ENCODE measurements around the gene CSNK1G1. TPM values are rescaled to one million over a fixed set of nuclear protein-coding genes. Genes with fewer than 3 reads are reported as not detected.
"Not testable (repeated sequence)": the region's sequence is repeated elsewhere in the genome, so short reads cannot be mapped to it uniquely, and the experiment has no call there.

Gene CSNK1G1
- total RNA-seq, 1 donor from 2014 or later: 28.5 TPM

GRCh38 chr15:64235552-64235951 is 120.4 kb downstream of the CSNK1G1 start:
- Mint-ChIP-seq H3K27ac (no peak overlapping the region), H3K27me3 (no peaks in the 10 kb centered on the region), H3K4me1 (peaks cover 21% of the 10 kb centered on the region), H3K9me3 (no peaks in the 10 kb centered on the region), H3K4me3 (no peak overlapping the region), H3K36me3 (ENCODE audit: low read depth) (peaks cover 12% of the 10 kb centered on the region)
- intact Hi-C loops (cut with micrococcal nuclease): no loop called here
- no peak for DNase-seq

- DNase-seq: no peak
- H3K4me3 Mint-ChIP-seq: no peak overlapping the region
- no peaks in the 10 kb centered on the region for H3K27me3 Mint-ChIP-seq
- peaks cover 5% of the 10 kb centered on the region for H3K36me3 Mint-ChIP-seq (ENCODE audit: low read depth)
- intact Hi-C loops (cut with micrococcal nuclease): no loop called here
- no peak overlapping the region for H3K27ac Mint-ChIP-seq
- H3K9me3 Mint-ChIP-seq: no peaks in the 10 kb centered on the region
- H3K4me1 Mint-ChIP-seq: peaks cover 12% of the 10 kb centered on the region
Observed at GRCh38 chr15:64233299-64233698, 122.7 kb downstream of the CSNK1G1 start.

- intact Hi-C loops (cut with micrococcal nuclease): no loop called here
- no peak overlapping the region for H3K4me3 Mint-ChIP-seq
- no peaks in the 10 kb centered on the region for H3K9me3 Mint-ChIP-seq
- H3K27ac Mint-ChIP-seq: no peak overlapping the region
- peaks cover 10% of the 10 kb centered on the region for H3K36me3 Mint-ChIP-seq (ENCODE audit: low read depth)
- DNase-seq: no peak
- peaks cover 12% of the 10 kb centered on the region for H3K4me1 Mint-ChIP-seq
- H3K27me3 Mint-ChIP-seq: no peaks in the 10 kb centered on the region
Observed at GRCh38 chr15:64232400-64232799, 123.6 kb downstream of the CSNK1G1 start.

DNA sequence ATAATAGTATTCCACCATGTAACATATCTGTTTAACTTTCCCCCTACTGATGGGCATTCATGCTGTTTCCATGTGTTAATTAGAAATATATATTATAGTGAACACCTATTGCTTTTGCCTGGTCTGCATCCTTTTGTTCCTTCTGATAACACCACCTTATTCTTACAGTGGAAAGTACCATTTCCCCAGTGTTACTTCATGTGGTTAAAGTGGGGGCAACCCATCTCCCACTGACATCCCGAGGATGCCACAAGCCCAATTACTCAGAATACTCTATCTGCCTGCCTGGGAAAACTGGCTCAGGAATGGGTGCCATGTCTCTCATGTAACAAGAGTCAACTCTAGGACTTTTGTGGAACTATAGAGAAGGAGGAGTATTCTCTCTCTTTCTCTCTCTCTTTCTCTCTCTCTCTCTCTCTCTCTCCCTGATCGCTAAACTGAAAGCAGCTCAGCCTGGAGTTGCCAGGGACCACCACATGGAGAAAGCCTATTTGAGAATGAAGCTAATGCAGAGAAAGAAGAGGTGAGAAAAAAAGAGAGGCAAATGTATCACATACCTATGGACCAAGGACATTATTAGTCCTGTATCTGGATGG is 126.7 kb downstream of the CSNK1G1 start:
- peaks cover 4% of the 10 kb centered on the region for H3K4me1 Mint-ChIP-seq
- H3K27ac Mint-ChIP-seq: no peak overlapping the region
- intact Hi-C loops (cut with micrococcal nuclease): loop anchor here (10.0 kb wide), 1 partner anchor 46 kb away; no protein-coding TSS in a partner anchor
- peaks cover 20% of the 10 kb centered on the region for H3K36me3 Mint-ChIP-seq (ENCODE audit: low read depth)
- no peak for DNase-seq
- H3K27me3 Mint-ChIP-seq: no peaks in the 10 kb centered on the region
- no peak overlapping the region for H3K4me3 Mint-ChIP-seq
- H3K9me3 Mint-ChIP-seq: no peaks in the 10 kb centered on the region

- Mint-ChIP-seq H3K4me1 (peaks cover 18% of the 10 kb centered on the region), H3K4me3 (no peak overlapping the region), H3K9me3 (peaks cover 6% of the 10 kb centered on the region), H3K27me3 (no peaks in the 10 kb centered on the region), H3K36me3 (ENCODE audit: low read depth) (peaks cover 27% of the 10 kb centered on the region), H3K27ac (no peak overlapping the region)
- intact Hi-C loops (cut with micrococcal nuclease): loop anchor here (10.0 kb wide), 1 partner anchor 49 kb away; no protein-coding TSS in a partner anchor
- DNase-seq: no peak
Observed at GRCh38 chr15:64225804-64226203, 130.2 kb downstream of the CSNK1G1 start.

GRCh38 chr15:64224511-64224910 is 131.5 kb downstream of the CSNK1G1 start:
- H3K27me3 Mint-ChIP-seq: no peaks in the 10 kb centered on the region
- no peak overlapping the region for H3K27ac Mint-ChIP-seq
- H3K4me1 Mint-ChIP-seq: peaks cover 18% of the 10 kb centered on the region
- intact Hi-C loops (cut with micrococcal nuclease): loop anchor here (10.0 kb wide), 1 partner anchor 50 kb away; no protein-coding TSS in a partner anchor
- no peak overlapping the region for H3K4me3 Mint-ChIP-seq
- DNase-seq: no peak
- H3K36me3 Mint-ChIP-seq (ENCODE audit: low read depth): peaks cover 29% of the 10 kb centered on the region
- peaks cover 6% of the 10 kb centered on the region for H3K9me3 Mint-ChIP-seq

GRCh38 chr15:64223882-64224281 is 132.1 kb downstream of the CSNK1G1 start:
- H3K4me3 Mint-ChIP-seq: no peak overlapping the region
- H3K4me1 Mint-ChIP-seq: peaks cover 13% of the 10 kb centered on the region
- H3K9me3 Mint-ChIP-seq: peaks cover 6% of the 10 kb centered on the region
- intact Hi-C loops (cut with micrococcal nuclease): loop anchor here (2.0 to 10.0 kb wide), 2 partner anchors 23 to 51 kb away; no protein-coding TSS in a partner anchor
- peaks cover 29% of the 10 kb centered on the region for H3K36me3 Mint-ChIP-seq (ENCODE audit: low read depth)
- H3K27ac Mint-ChIP-seq: no peak overlapping the region
- no peak for DNase-seq
- H3K27me3 Mint-ChIP-seq: no peaks in the 10 kb centered on the region

DNA sequence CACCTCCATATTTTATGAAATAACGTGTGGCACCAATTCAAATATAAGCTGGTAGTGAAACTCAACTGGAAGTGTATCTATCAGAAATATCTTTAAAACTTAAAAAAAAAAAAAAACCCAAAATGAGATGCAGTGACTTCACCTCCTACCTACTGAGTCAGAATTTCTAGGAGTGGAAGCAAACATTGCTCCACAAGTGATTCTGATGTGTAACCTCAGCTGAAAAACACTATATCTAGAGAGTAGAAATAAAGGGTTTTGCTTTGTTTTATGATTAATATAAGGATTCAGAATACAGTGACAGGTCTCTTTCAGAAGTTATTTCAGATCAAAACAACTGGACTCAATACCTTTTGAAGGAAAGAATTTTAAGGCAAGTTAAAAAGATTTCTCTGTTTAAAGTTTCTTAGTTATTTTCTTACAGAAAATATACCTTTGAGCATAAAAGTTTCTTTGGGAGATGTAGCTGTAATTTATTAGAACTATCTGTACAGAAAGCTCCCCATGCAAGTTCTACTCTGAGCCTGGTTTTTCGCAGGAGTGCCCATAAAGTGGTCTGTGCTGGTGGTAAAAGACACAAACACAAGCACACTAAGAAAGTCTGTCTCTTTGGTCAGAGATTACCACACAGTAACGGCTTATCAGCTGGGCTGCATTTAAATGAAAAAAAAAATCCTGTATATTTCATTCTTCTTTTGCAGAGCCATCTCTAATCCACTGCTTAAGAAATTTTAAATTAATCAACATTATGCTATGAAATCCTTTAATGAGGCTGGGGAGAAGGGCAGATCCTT is 133.2 kb downstream of the CSNK1G1 start:
- Mint-ChIP-seq H3K4me1 (peaks cover 13% of the 10 kb centered on the region), H3K27ac (no peak overlapping the region), H3K4me3 (no peak overlapping the region), H3K9me3 (peaks cover 6% of the 10 kb centered on the region), H3K36me3 (ENCODE audit: low read depth) (peaks cover 24% of the 10 kb centered on the region), H3K27me3 (no peaks in the 10 kb centered on the region)
- intact Hi-C loops (cut with micrococcal nuclease): loop anchor here (2.0 to 10.0 kb wide), 2 partner anchors 24 to 52 kb away; no protein-coding TSS in a partner anchor
- DNase-seq: no peak

- Mint-ChIP-seq H3K36me3 (ENCODE audit: low read depth) (peaks cover 19% of the 10 kb centered on the region), H3K4me1 (peaks cover 16% of the 10 kb centered on the region)
- intact Hi-C loops (cut with micrococcal nuclease): loop anchor here (2.0 to 10.0 kb wide), 2 partner anchors 25 to 53 kb away; no protein-coding TSS in a partner anchor
- H3K9me3 Mint-ChIP-seq, H3K27me3 Mint-ChIP-seq, H3K4me3 Mint-ChIP-seq, DNase-seq, H3K27ac Mint-ChIP-seq: not testable (repeated sequence)
Observed at GRCh38 chr15:64221911-64222310, 134.1 kb downstream of the CSNK1G1 start.

GRCh38 chr15:64217429-64217750 is 138.6 kb downstream of the CSNK1G1 start:
- H3K27me3 Mint-ChIP-seq; H3K9me3 Mint-ChIP-seq; intact Hi-C loops (cut with micrococcal nuclease); H3K27ac Mint-ChIP-seq; H3K4me1 Mint-ChIP-seq; H3K4me3 Mint-ChIP-seq; DNase-seq: not testable (repeated sequence)
- peaks cover 22% of the 10 kb centered on the region for H3K36me3 Mint-ChIP-seq (ENCODE audit: low read depth)

DNA sequence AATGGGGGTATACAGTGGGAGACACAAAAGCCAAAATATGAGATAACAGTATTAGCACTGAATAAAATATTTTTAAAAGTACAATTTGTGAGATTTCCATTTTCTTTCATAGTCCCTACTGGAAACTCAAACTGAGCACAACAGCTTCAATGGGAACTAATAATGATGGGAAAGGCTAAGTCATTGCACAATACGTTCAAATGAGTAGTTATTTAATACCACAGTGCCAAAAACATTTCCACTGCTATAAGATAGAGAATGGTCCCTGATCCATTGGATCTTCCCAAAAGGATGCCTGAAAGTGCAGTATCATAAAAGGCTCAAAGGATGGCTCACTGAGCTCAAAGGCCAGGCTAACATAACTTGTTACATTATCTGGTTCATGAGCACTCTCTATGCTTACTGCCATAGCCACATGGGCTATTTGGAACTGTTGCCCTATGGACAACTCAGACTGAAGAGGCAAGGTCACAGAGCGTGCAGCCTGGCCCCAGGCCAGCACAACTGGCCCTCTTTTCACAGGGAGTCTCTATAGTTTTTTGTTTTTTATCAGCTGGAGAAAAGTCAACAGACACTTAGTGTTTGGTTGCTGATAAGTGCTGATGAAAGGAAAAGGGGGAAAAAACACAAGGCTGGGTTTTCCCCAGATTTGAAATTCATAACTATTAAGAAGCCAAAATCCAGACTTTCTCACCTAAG is 139.1 kb downstream of the CSNK1G1 start:
- intact Hi-C loops (cut with micrococcal nuclease): no loop called here
- DNase-seq: no peak
- peaks cover 8% of the 10 kb centered on the region for H3K4me1 Mint-ChIP-seq

DNA sequence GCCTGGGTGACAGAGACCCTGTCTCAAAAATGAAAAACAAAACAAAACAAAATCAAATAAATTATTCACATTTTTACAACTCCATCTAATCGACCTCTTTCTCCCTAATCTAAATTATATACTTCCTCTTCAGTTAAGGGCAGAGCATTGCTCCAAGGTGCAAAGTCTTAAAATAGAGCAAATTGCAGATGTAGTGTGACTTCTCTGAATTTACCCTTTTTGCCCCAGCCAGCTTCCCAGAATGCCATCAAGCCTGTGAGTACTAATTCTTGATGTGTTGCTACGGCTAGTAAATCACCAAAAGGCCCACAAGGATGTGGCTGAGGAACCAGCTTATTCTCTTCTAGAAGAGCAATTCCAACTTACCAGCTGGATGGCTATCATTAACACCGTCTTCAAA is 139.8 kb downstream of the CSNK1G1 start:
- peaks cover 3% of the 10 kb centered on the region for H3K4me1 Mint-ChIP-seq
- H3K27me3 Mint-ChIP-seq: no peaks in the 10 kb centered on the region
- H3K36me3 Mint-ChIP-seq (ENCODE audit: low read depth): peaks cover 16% of the 10 kb centered on the region
- intact Hi-C loops (cut with micrococcal nuclease): no loop called here
- no peak for DNase-seq
- H3K27ac Mint-ChIP-seq: no peak overlapping the region
- no peaks in the 10 kb centered on the region for H3K9me3 Mint-ChIP-seq
- no peak overlapping the region for H3K4me3 Mint-ChIP-seq

More for the DNA sequence above, 139.1 kb downstream of the CSNK1G1 start:
- peaks cover 19% of the 10 kb centered on the region for H3K36me3 Mint-ChIP-seq (ENCODE audit: low read depth)
- H3K4me3 Mint-ChIP-seq: no peak overlapping the region
- no peaks in the 10 kb centered on the region for H3K27me3 Mint-ChIP-seq
- H3K9me3 Mint-ChIP-seq: peaks cover 4% of the 10 kb centered on the region
- no peak overlapping the region for H3K27ac Mint-ChIP-seq

GRCh38 chr15:64213646-64214045 is 142.3 kb downstream of the CSNK1G1 start:
- Mint-ChIP-seq H3K36me3 (ENCODE audit: low read depth) (peaks cover 15% of the 10 kb centered on the region), H3K4me3 (no peak overlapping the region), H3K9me3 (no peaks in the 10 kb centered on the region), H3K4me1 (peaks cover 3% of the 10 kb centered on the region), H3K27me3 (no peaks in the 10 kb centered on the region), H3K27ac (no peak overlapping the region)
- intact Hi-C loops (cut with micrococcal nuclease): no loop called here
- no peak for DNase-seq

GRCh38 chr15:64211696-64212095 is 144.3 kb downstream of the CSNK1G1 start:
- intact Hi-C loops (cut with micrococcal nuclease): no loop called here

More at GRCh38 chr15:64211696-64212095, 144.3 kb downstream of the CSNK1G1 start:
- no peaks in the 10 kb centered on the region for H3K27me3 Mint-ChIP-seq
- H3K36me3 Mint-ChIP-seq (ENCODE audit: low read depth): peaks cover 19% of the 10 kb centered on the region
- DNase-seq: no peak
- no peaks in the 10 kb centered on the region for H3K4me1 Mint-ChIP-seq
- H3K9me3 Mint-ChIP-seq: no peaks in the 10 kb centered on the region
- no peak overlapping the region for H3K27ac Mint-ChIP-seq
- no peak overlapping the region for H3K4me3 Mint-ChIP-seq

Data from activated CD4-positive, alpha-beta T cell treated with anti-CD3 and anti-CD28 coated beads, Interleukin-2, amount 10 ng/mL, durations not matched to agents 24 days and 14 days (primary cell).